H1 (cell line): ENCODE data around the gene ZNF618. TPM values are rescaled to one million over a fixed set of nuclear protein-coding genes. Genes with fewer than 3 reads are reported as not detected.
A peak's percentile ranks its signal among the peaks of the same experiment; 100 is the strongest.

Experiments
- CTCF ChIA-PET: fragments of 300-600 bp; sonication (Branson Sonifier 250); formaldehyde crosslinking; loops from one replicate; lab custom pipeline; 2021; ENCODE audit not compliant: partially characterized antibody; lab: Charles Lee
- POLR2A ChIA-PET: fragments of 300-600 bp; sonication (Branson Sonifier 250); formaldehyde crosslinking; loops from one replicate; lab custom pipeline; 2021; ENCODE audit warnings: inconsistent platforms; ENCODE audit not compliant: partially characterized antibody; lab: Charles Lee
- DNase-seq, 2 experiments: peaks; one replicate each; pipeline versions ENCODE4 v3.0.0 to v3.0.0-alpha.2; 2010 to 2022; ENCODE audit warnings: low spot score in 2 of 2, low read depth in 1 of 2, mixed read lengths in 1 of 2
- FAIRE-seq: peaks from 2 replicates; lab custom pipeline; 2011; peaks lifted over from hg19 to GRCh38; lab: Jason Lieb, UNC
- H2AFZ ChIP-seq: 2 replicates; pipeline ENCODE4 v1.8.1; 2012; ENCODE audit warnings: low read length, inconsistent platforms
- H2AK5ac ChIP-seq: 2 replicates; pipeline ENCODE4 v1.6.1; 2013; ENCODE audit warnings: low read depth, low read length
- H2BK120ac ChIP-seq: replicated peaks from 2 replicates; pipeline ENCODE3; 2013; ENCODE audit warnings: low read depth, low read length, inconsistent platforms
- H2BK12ac ChIP-seq: 2 replicates; pipeline ENCODE4 v1.6.1; 2013; ENCODE audit warnings: low read depth, low read length
- H2BK15ac ChIP-seq: 2 replicates; pipeline ENCODE4 v1.6.1; 2013; ENCODE audit warnings: low read length
- H2BK20ac ChIP-seq: 2 replicates; pipeline ENCODE4 v1.6.1; 2013; ENCODE audit warnings: low read length
- H2BK5ac ChIP-seq: 2 replicates; pipeline ENCODE4 v1.6.1; 2013; ENCODE audit warnings: low read depth, low read length
- H3K14ac ChIP-seq: 2 replicates; pipeline ENCODE4 v1.6.1; 2013; ENCODE audit warnings: inconsistent platforms; ENCODE audit not compliant: insufficient read length
- H3K18ac ChIP-seq: 2 replicates; pipeline ENCODE4 v1.6.1; 2013; ENCODE audit warnings: low read length; ENCODE audit errors: extremely low read depth
- H3K23ac ChIP-seq: 2 replicates; pipeline ENCODE4 v1.6.1; 2013; ENCODE audit warnings: inconsistent platforms; ENCODE audit not compliant: insufficient read length
- H3K23me2 ChIP-seq: 2 replicates; pipeline ENCODE4 v1.6.1; 2013; ENCODE audit warnings: low read depth, low read length
- H3K27ac ChIP-seq: 2 replicates; pipeline ENCODE4 v1.6.1; 2011; ENCODE audit warnings: low read depth, low read length, inconsistent platforms
- H3K27me3 ChIP-seq, 4 experiments: replicated peaks in 1 of 4; 1 replicate in 1 of 4; 2 replicates in 3 of 4; pipeline versions ENCODE4 v1.6.1 to v1.8.1; 2011 to 2013; ENCODE audit warnings: low read length in 3 of 4, mild to moderate bottlenecking in 3 of 4, inconsistent platforms in 2 of 4, mixed read lengths in 2 of 4, moderate library complexity in 1 of 4; ENCODE audit not compliant: control insufficient read depth in 3 of 4, insufficient read depth in 3 of 4; ENCODE audit errors: extremely low read depth in 1 of 4
- H3K36me3 ChIP-seq, 4 experiments: 2 replicates each; pipeline versions ENCODE4 v1.6.1 to v1.8.1; 2011 to 2013; ENCODE audit warnings: mild to moderate bottlenecking in 4 of 4, low read length in 3 of 4, moderate library complexity in 2 of 4, control low read depth in 1 of 4, inconsistent platforms in 1 of 4; ENCODE audit not compliant: insufficient read depth in 4 of 4, control insufficient read depth in 2 of 4
- H3K4ac ChIP-seq: replicated peaks from 2 replicates; pipeline ENCODE3; 2013; ENCODE audit warnings: low read length, low read depth, mixed read lengths, inconsistent platforms; ENCODE audit not compliant: insufficient read length
- H3K4me1 ChIP-seq, 4 experiments: replicated peaks in 1 of 4; 1 replicate in 1 of 4; 2 replicates in 3 of 4; pipeline versions ENCODE4 v1.6.1 to v1.8.1; 2011 to 2013; ENCODE audit warnings: low read length in 3 of 4, inconsistent platforms in 2 of 4, mixed read lengths in 1 of 4; ENCODE audit not compliant: insufficient read depth in 4 of 4, control insufficient read depth in 3 of 4
- H3K4me2 ChIP-seq, 2 experiments: 2 replicates each; pipeline versions ENCODE4 v1.6.1 to v1.8.1; 2011 to 2013; ENCODE audit warnings: low read depth in 2 of 2, low read length in 2 of 2, control low read depth in 1 of 2, inconsistent platforms in 1 of 2, mild to moderate bottlenecking in 1 of 2; ENCODE audit not compliant: insufficient read depth in 1 of 2
- H3K4me3 ChIP-seq, 4 experiments: fragments of 200-600, 300-600 bp in 1 of 4; sonication (generic), shearing (Covaris generic), sonication (Bioruptor Twin) in 1 of 4; 2 replicates each; pipeline versions ENCODE4 v1.5.1 to v1.8.1; 2011 to 2016; ENCODE audit warnings: low read length in 4 of 4, low read depth in 3 of 4, control low read depth in 2 of 4, inconsistent platforms in 2 of 4, mild to moderate bottlenecking in 2 of 4, mixed read lengths in 1 of 4, moderate library complexity in 1 of 4; ENCODE audit not compliant: insufficient read depth in 2 of 4; ENCODE audit errors: extremely low read depth in 1 of 4
- H3K56ac ChIP-seq: replicated peaks from 2 replicates; pipeline ENCODE3; 2013; ENCODE audit warnings: low read depth, mild to moderate bottlenecking, mixed read lengths, low read length, inconsistent platforms; ENCODE audit not compliant: insufficient read length
- H3K79me1 ChIP-seq: 2 replicates; pipeline ENCODE4 v1.6.1; 2013; ENCODE audit warnings: low read depth, low read length, control low read depth
- H3K79me2 ChIP-seq, 2 experiments: 2 replicates each; pipeline versions ENCODE4 v1.6.1 to v1.8.1; 2012 to 2013; ENCODE audit warnings: low read length in 2 of 2, mild to moderate bottlenecking in 2 of 2, inconsistent platforms in 1 of 2; ENCODE audit not compliant: insufficient read depth in 2 of 2, control insufficient read depth in 1 of 2
- H3K9ac ChIP-seq, 4 experiments: replicated peaks in 1 of 4; 1 replicate in 1 of 4; 2 replicates in 3 of 4; pipeline versions ENCODE4 v1.6.1 to v1.8.1; 2011 to 2013; ENCODE audit warnings: low read depth in 3 of 4, low read length in 3 of 4, control low read depth in 2 of 4, mild to moderate bottlenecking in 2 of 4, moderate library complexity in 2 of 4, inconsistent platforms in 1 of 4; ENCODE audit errors: extremely low read depth in 1 of 4
- H3K9me3 ChIP-seq, 2 experiments: 2 replicates each; pipeline versions ENCODE4 v1.6.1 to v1.8.1; 2012 to 2013; ENCODE audit warnings: mild to moderate bottlenecking in 2 of 2, moderate library complexity in 2 of 2, control low read depth in 1 of 2, inconsistent platforms in 1 of 2, low read depth in 1 of 2, low read length in 1 of 2, mixed read lengths in 1 of 2; ENCODE audit not compliant: insufficient read depth in 2 of 2
- H4K20me1 ChIP-seq, 2 experiments: replicated peaks in 1 of 2; 2 replicates each; pipeline versions ENCODE3 to v1.8.1; 2011 to 2013; ENCODE audit warnings: inconsistent platforms in 2 of 2, low read length in 2 of 2, mild to moderate bottlenecking in 1 of 2; ENCODE audit not compliant: insufficient read depth in 2 of 2, control insufficient read depth in 1 of 2
- H4K5ac ChIP-seq: 2 replicates; pipeline ENCODE4 v1.6.1; 2013; ENCODE audit warnings: low read length, low read depth, mixed read lengths, inconsistent platforms; ENCODE audit not compliant: insufficient read length
- H4K8ac ChIP-seq: 2 replicates; pipeline ENCODE4 v1.8.0; 2013; ENCODE audit warnings: mild to moderate bottlenecking, moderate library complexity, low read length, inconsistent platforms; ENCODE audit not compliant: insufficient read depth; ENCODE audit errors: extremely low read depth
- H4K91ac ChIP-seq: replicated peaks from 2 replicates; pipeline ENCODE3; 2013; ENCODE audit warnings: low read length, mixed read lengths, inconsistent platforms; ENCODE audit not compliant: insufficient read length
- ASH2L ChIP-seq: fragments of 200-600, 300-600 bp; sonication (generic); IDR thresholded peaks from one replicate; pipeline ENCODE4 v1.7.1; 2017; ENCODE audit warnings: low read length
- BCL11A ChIP-seq, 2 experiments: IDR thresholded peaks; one replicate each; pipeline ENCODE4 v1.6.1; 2011; ENCODE audit warnings: low read depth in 2 of 2, low read length in 2 of 2, mild to moderate bottlenecking in 2 of 2
- CHD1 ChIP-seq: IDR thresholded peaks from 2 replicates; pipeline ENCODE4 v1.6.1; 2012; ENCODE audit warnings: low read depth, low read length, improper control_type of control experiment
- CTBP2 ChIP-seq: IDR thresholded peaks from 2 replicates; pipeline ENCODE4 v1.7.0; 2011; ENCODE audit warnings: borderline replicate concordance, mild to moderate bottlenecking, moderate library complexity, mixed read lengths, low read length; ENCODE audit not compliant: insufficient read depth, insufficient read length
- FOSL1 ChIP-seq: IDR thresholded peaks from 2 replicates; pipeline ENCODE4 v1.6.1; 2011; ENCODE audit warnings: mild to moderate bottlenecking, low read depth, low read length, moderate library complexity; ENCODE audit not compliant: insufficient read depth
- POLR2AphosphoS5 ChIP-seq: IDR thresholded peaks from 2 replicates; pipeline ENCODE4 v1.6.1; 2011; ENCODE audit warnings: low read depth, low read length
- RAD21 ChIP-seq, 2 experiments: IDR thresholded peaks in 1 of 2; conservative IDR thresholded peaks in 1 of 2; 2 replicates each; pipeline ENCODE4 v1.6.1; 2011; ENCODE audit warnings: low read depth in 2 of 2, low read length in 2 of 2, improper control_type of control experiment in 1 of 2, inconsistent platforms in 1 of 2, mild to moderate bottlenecking in 1 of 2, moderate library complexity in 1 of 2
- RNF2 ChIP-seq: fragments of 200-900, 300-1000 bp; sonication (generic); IDR thresholded peaks from 2 replicates; pipeline ENCODE4 v1.7.1; 2016; ENCODE audit warnings: borderline replicate concordance, low read depth, mild to moderate bottlenecking, antibody characterized with exemption, low read length; ENCODE audit not compliant: poor library complexity, severe bottlenecking; ENCODE audit errors: missing control alignments
- SAP30 ChIP-seq: fragments of 300-600 bp; sonication (generic); IDR thresholded peaks from 2 replicates; pipeline ENCODE4 v1.7.1; 2012; ENCODE audit warnings: low read length, moderate library complexity, mild to moderate bottlenecking, inconsistent platforms; ENCODE audit not compliant: insufficient read depth, insufficient replicate concordance
- SUZ12 ChIP-seq: fragments of 200-600 bp; sonication (generic); IDR thresholded peaks from 2 replicates; pipeline ENCODE4 v1.6.1; 2012; ENCODE audit warnings: mild to moderate bottlenecking, inconsistent platforms, low read length, moderate library complexity, mixed read lengths
- TBP ChIP-seq: IDR thresholded peaks from 2 replicates; pipeline ENCODE4 v1.6.1; 2011; ENCODE audit warnings: low read depth, low read length, improper control_type of control experiment
- TEAD4 ChIP-seq: IDR thresholded peaks from 2 replicates; pipeline ENCODE4 v1.6.1; 2012; ENCODE audit warnings: low read depth, low read length, inconsistent platforms, mixed read lengths
- WGBS, 2 experiments: shearing (Covaris generic) in 1 of 2; methylation state at CpG; one replicate each; pipeline versions ENCODE4 v1.1.6 to v1.1.7; 2013 to 2015; ENCODE audit warnings: low lambda C conversion rate in 2 of 2, mixed read lengths in 2 of 2, inconsistent platforms in 1 of 2, low coverage in 1 of 2, missing lambda C conversion rate in 1 of 2; ENCODE audit not compliant: insufficient replicate concordance in 2 of 2, insufficient coverage in 1 of 2, insufficient read length in 1 of 2; ENCODE audit errors: extremely low coverage in 1 of 2, missing lambda C conversion rate in 1 of 2; 5-methylcytosine and 5-hydroxymethylcytosine counted together
- polyA plus RNA-seq, 7 experiments: library from polyadenylated mRNA; depleted of rRNA in 3 of 7; stranded (reverse) in 5 of 7; unstranded in 2 of 7; fragments of >200 nt in 5 of 7; fragments of 200-250 nt in 2 of 7; gene quantifications; 1 replicate in 5 of 7; 2 replicates in 1 of 7; 4 replicates in 1 of 7; pipeline versions ENCODE4 v1.2.1 to v1.2.3, GENCODE V29; 2011 to 2013; ENCODE audit warnings: missing spikeins in 2 of 7, mixed read lengths in 2 of 7
- total RNA-seq: library from RNA; stranded (reverse); fragmentation: NEBNext Ultra II Directional; extraction: Animal tissue kit (Norgen Biotek cat#: 25700); gene quantifications from 2 replicates; pipeline ENCODE4 v1.2.1, GENCODE V29; 2021

ZNF618 gene
- total and polyA plus RNA-seq, 2 of the 8 experiments (the other 6 are each of a cell fraction or from before 2014, with no cell fraction given): 9.6 to 28.5 TPM

DNA sequence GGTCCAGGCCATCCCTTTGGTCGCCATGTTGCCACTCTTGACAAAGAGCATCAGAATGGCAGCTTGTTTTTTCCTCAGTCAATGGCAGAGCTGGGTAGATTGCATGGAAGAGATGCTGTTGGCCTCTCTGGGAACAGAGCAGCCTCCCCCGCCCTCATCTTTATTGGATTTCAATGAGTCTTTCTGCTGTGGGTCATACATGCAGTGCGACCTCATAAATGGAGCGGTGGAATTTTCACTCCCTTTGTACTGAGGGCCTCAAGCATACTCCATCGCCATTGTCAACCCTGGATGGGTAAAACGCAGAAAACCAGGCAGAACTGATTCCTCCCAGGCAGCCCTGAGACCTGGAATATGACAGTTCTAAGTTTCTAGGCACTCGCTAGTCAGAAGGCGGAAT lies 71.8 kb downstream of the ZNF618 start:
- CTCF ChIA-PET: interaction anchor here (0.6 to 4.3 kb wide), 4 partner anchors 15 to 249 kb away, joined by 3 to 25 read pairs (median 3); no protein-coding TSS in a partner anchor
- no peak overlapping the region for H3K18ac ChIP-seq
- H3K79me1 ChIP-seq: peaks cover 4% of the 10 kb centered on the region
- no peaks in the 10 kb centered on the region for H3K23me2 ChIP-seq
- H2BK20ac ChIP-seq: no peak overlapping the region
- no peak overlapping the region for H3K27ac ChIP-seq
- DNase-seq: peak in 1 of 2 experiments; percentile 16
- TF ChIP-seq CHD1: no peak
- TF ChIP-seq SUZ12: no peak
- no peak for TF ChIP-seq CTBP2
- TF ChIP-seq POLR2AphosphoS5: no peak
- TF ChIP-seq FOSL1: no peak
- TF ChIP-seq ASH2L: no peak
- no peak for TF ChIP-seq SAP30
- no peak for TF ChIP-seq TEAD4
- TF ChIP-seq TBP: no peak
- no peak for TF ChIP-seq RAD21 (IDR thresholded peaks at IDR 0.05 in 1 of 2, conservative IDR thresholded peaks at IDR 0.05 in 1 of 2; ENCODE audit: low read depth in 2 of 2, low read length in 2 of 2)
- TF ChIP-seq RNF2: no peak
- TF ChIP-seq BCL11A (IDR thresholded peaks at IDR 0.05; ENCODE audit: low read depth in 2 of 2, low read length in 2 of 2): no peak
- no peak overlapping the region for H3K9ac ChIP-seq
- no peaks in the 10 kb centered on the region for H3K79me2 ChIP-seq
- no peak overlapping the region for H4K91ac ChIP-seq
- H2BK5ac ChIP-seq: no peak overlapping the region
- no peak overlapping the region for H3K4ac ChIP-seq
- FAIRE-seq: no peak
- H3K23ac ChIP-seq: no peak overlapping the region
- no peak overlapping the region for H2BK120ac ChIP-seq
- H3K4me1 ChIP-seq: peaks cover 0 to 2% (median 0%) of the 10 kb centered on the region in 4 experiments; a peak in 1 of 7 replicates
- POLR2A ChIA-PET: interaction anchor here (1.5 kb wide), 1 partner anchor 10 kb away, joined by 3 read pairs; no protein-coding TSS in a partner anchor
- no peak overlapping the region for H2AK5ac ChIP-seq
- H2BK12ac ChIP-seq: no peak overlapping the region
- no peak overlapping the region for H2AFZ ChIP-seq
- H3K4me2 ChIP-seq: no peak overlapping the region
- no peak overlapping the region for H3K14ac ChIP-seq
- no peak overlapping the region for H2BK15ac ChIP-seq
- 89% methylated on average over 8 of the region's 8 CpGs; no CpG with 5 or more reads in 1 of the 2 experiments for WGBS, 2 experiments
- H3K56ac ChIP-seq: no peak overlapping the region
- no peak overlapping the region for H4K5ac ChIP-seq
- H3K36me3 ChIP-seq: no peaks in the 10 kb centered on the region
- no peak overlapping the region for H4K8ac ChIP-seq
- H3K4me3 ChIP-seq: no peak overlapping the region
- no peaks in the 10 kb centered on the region for H3K27me3 ChIP-seq
- H3K9me3 ChIP-seq: no peaks in the 10 kb centered on the region
- H4K20me1 ChIP-seq: peaks cover 2 to 4% of the 10 kb centered on the region in 2 experiments
